Ascending aorta (tissue), 2 donors: ENCODE results near the gene MEGF11. TPM values are rescaled to one million over a fixed set of nuclear protein-coding genes. Genes with fewer than 3 reads are reported as not detected.

Experiments used
- DNase-seq, 2 donors: peaks; one replicate each; pipeline ENCODE4 v3.0.0-alpha.2; 2019; ENCODE audit warnings: low spot score in 2 of 2
- H3K27ac ChIP-seq, 2 donors: fragments of 200-600 bp; sonication (generic); one replicate each; pipeline ENCODE4 v1.5.1; 2016 to 2017; ENCODE audit warnings: mild to moderate bottlenecking in 1 of 2
- H3K27me3 ChIP-seq: fragments of 200-600 bp; sonication (generic); one replicate; pipeline ENCODE4 v1.5.1; 2017
- H3K36me3 ChIP-seq, 2 donors: fragments of 200-600 bp; sonication (generic); one replicate each; pipeline ENCODE4 v1.5.1; 2016
- H3K4me1 ChIP-seq, 2 donors: fragments of 200-600 bp; sonication (generic); one replicate each; pipeline ENCODE4 v1.5.1; 2016 to 2017; ENCODE audit warnings: mild to moderate bottlenecking in 1 of 2
- H3K4me3 ChIP-seq, 2 donors: fragments of 200-600 bp; sonication (generic); one replicate each; pipeline ENCODE4 v1.5.1; 2016 to 2017; ENCODE audit warnings: mild to moderate bottlenecking in 1 of 2
- H3K9me3 ChIP-seq, 2 donors: fragments of 200-600 bp; sonication (generic); one replicate each; pipeline ENCODE4 v1.5.1; 2016
- intact Hi-C: fragments of 100-400 bp; cut with DNase I; formaldehyde crosslinking; loops from one replicate; pipeline ENCODE4 v1.15.1; 2023
- total RNA-seq: library from RNA; depleted of rRNA; stranded (reverse); fragments of >200 nt; gene quantifications from one replicate; pipeline ENCODE4 v1.1.0, GENCODE V29; 2016
- TF ChIP-seq, protein P1 (sequence below), 3 experiments: fragments of 200-600 bp in 2 of 3; fragments of 450-650 bp in 1 of 3; sonication (generic) in 2 of 3; IDR thresholded peaks; one replicate each; pipeline ENCODE4 v1.5.1; 2016 to 2019; ENCODE audit warnings: antibody characterized with exemption in 3 of 3, mild to moderate bottlenecking in 1 of 3, moderate library complexity in 1 of 3

Gene MEGF11
- total RNA-seq, 1 donor from 2014 or later = not detected

DNA sequence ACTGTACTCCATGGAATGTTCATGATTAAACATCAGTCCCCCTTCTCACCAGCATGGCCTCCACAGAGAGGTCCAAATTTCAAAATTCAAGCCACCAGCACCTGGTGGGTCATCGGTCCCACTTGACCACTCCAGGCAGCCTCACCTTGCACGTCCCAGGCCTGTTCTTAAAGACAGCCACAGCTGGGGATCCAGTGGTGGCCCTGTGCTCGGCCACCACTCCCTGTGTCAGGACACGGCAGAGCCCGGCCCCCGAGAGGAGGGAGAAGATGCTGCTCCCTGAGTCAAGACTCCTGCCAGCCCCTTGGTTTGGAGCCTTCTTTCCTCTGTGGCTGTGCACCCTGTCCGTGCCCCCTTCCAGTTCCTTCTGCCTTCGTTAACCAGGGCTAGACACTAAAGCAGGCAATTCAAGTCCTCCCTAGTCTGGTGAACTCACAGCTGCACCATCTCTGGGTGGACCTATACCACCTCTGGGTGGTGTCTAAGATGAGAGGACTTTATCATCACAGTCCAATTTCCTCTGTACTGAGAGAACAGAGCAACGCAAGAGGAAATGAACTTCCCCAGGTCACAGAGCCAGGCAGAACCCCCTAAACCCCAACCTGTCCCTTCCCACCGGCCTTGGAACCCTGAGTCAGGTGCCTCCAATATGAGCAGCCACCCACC, 97.1 kb downstream of the MEGF11 start:
- no peaks in the 10 kb centered on the region for H3K4me1 ChIP-seq
- H3K27me3 ChIP-seq = no peaks in the 10 kb centered on the region
- TF ChIP-seq, protein P1, sequence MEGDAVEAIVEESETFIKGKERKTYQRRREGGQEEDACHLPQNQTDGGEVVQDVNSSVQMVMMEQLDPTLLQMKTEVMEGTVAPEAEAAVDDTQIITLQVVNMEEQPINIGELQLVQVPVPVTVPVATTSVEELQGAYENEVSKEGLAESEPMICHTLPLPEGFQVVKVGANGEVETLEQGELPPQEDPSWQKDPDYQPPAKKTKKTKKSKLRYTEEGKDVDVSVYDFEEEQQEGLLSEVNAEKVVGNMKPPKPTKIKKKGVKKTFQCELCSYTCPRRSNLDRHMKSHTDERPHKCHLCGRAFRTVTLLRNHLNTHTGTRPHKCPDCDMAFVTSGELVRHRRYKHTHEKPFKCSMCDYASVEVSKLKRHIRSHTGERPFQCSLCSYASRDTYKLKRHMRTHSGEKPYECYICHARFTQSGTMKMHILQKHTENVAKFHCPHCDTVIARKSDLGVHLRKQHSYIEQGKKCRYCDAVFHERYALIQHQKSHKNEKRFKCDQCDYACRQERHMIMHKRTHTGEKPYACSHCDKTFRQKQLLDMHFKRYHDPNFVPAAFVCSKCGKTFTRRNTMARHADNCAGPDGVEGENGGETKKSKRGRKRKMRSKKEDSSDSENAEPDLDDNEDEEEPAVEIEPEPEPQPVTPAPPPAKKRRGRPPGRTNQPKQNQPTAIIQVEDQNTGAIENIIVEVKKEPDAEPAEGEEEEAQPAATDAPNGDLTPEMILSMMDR (IDR thresholded peaks at IDR 0.05) = no peak
- DNase-seq = no peak
- intact Hi-C loops = no loop called here
- H3K9me3 ChIP-seq = no peaks in the 10 kb centered on the region
- H3K4me3 ChIP-seq = no peak overlapping the region
- no peaks in the 10 kb centered on the region for H3K36me3 ChIP-seq
- no peak overlapping the region for H3K27ac ChIP-seq

- no peak overlapping the region for H3K27ac ChIP-seq
- H3K36me3 ChIP-seq = no peaks in the 10 kb centered on the region
- H3K4me1 ChIP-seq = no peaks in the 10 kb centered on the region
- intact Hi-C loops = no loop called here
- H3K9me3 ChIP-seq = no peaks in the 10 kb centered on the region
- DNase-seq = no peak
- TF ChIP-seq, protein P1 (IDR thresholded peaks at IDR 0.05) = no peak
- H3K4me3 ChIP-seq = no peak overlapping the region
- H3K27me3 ChIP-seq = no peaks in the 10 kb centered on the region
These were observed 98.5 kb downstream of the MEGF11 start for GRCh38 chr15:66155065-66155464.

DNA sequence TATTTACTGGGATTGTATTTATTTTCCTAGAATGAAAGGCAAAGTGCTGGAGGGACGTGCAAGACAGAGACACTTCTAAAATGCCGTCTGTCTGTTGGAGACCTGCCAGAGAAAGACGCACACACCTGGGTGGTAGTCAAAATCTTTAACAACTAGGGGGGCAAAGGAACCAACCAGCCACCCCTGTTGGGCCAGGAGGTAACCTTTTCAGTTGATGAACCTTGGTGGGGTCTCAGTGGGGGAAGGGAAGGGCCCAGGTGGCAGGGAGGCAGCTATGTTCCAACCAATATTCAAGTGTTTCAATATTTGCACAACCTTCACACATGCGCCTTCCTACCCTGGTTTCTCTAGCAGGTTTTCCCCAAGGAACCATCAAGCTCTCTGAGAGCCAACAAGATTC, 99.0 kb downstream of the MEGF11 start:
- no peaks in the 10 kb centered on the region for H3K36me3 ChIP-seq
- H3K27ac ChIP-seq = no peak overlapping the region
- TF ChIP-seq, protein P1 (IDR thresholded peaks at IDR 0.05) = no peak
- intact Hi-C loops = no loop called here
- H3K27me3 ChIP-seq = no peaks in the 10 kb centered on the region
- no peak for DNase-seq
- no peak overlapping the region for H3K4me3 ChIP-seq
- no peaks in the 10 kb centered on the region for H3K9me3 ChIP-seq
- no peaks in the 10 kb centered on the region for H3K4me1 ChIP-seq

DNA sequence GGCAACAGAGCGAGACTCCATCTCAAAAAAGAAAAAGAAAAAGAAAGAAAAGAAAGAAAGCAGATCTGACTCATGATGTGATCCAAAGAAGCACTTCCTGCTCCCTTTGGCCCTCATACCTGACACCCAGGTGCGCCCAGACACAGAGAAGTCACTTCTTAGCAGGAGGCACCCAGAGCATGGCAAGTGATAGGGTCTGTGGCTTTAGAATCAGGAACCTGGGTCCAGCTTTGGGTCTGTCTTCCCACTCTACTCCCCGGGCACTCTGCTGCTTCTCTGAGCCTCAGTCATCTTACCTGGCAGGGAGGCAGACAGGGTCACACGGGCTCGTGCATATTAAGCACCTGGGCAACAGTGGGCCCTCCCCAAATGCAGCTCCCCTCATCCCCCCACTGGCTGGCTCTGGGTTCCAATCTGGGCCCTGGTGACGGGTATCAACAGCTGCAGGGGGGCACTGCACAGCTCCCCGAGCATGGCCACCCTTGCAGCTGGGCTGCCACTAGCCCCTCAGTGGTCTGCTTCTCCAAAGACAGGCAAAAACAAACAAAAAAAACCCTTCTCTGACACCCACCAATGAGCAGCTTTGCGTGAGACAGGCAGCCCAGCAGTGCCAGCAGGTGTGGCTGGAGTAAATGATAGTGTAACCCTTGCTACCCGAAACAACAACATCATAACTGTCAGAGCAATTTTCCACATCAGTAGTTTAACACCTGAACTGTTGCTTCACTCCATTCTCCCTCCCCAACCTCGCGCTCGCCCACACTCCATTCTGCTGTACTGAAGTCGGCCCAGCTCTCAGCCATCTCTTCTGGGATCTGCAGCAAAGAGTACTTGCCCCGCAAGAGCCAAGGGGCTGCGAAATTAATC, 99.8 kb downstream of the MEGF11 start:
- Histone ChIP-seq H3K4me3 (no peak overlapping the region), H3K36me3 (no peaks in the 10 kb centered on the region), H3K27me3 (no peaks in the 10 kb centered on the region), H3K4me1 (no peaks in the 10 kb centered on the region), H3K27ac (no peak overlapping the region), H3K9me3 (no peaks in the 10 kb centered on the region)
- TF ChIP-seq, protein P1 (IDR thresholded peaks at IDR 0.05) = no peak
- DNase-seq = no peak
- intact Hi-C loops = no loop called here

- no peak overlapping the region for H3K27ac ChIP-seq
- H3K9me3 ChIP-seq = no peaks in the 10 kb centered on the region
- intact Hi-C loops = no loop called here
- no peaks in the 10 kb centered on the region for H3K4me1 ChIP-seq
- H3K27me3 ChIP-seq = no peaks in the 10 kb centered on the region
- no peaks in the 10 kb centered on the region for H3K36me3 ChIP-seq
- no peak for DNase-seq
- no peak overlapping the region for H3K4me3 ChIP-seq
- TF ChIP-seq, protein P1 (IDR thresholded peaks at IDR 0.05) = no peak
These were observed 100.9 kb downstream of the MEGF11 start for GRCh38 chr15:66152650-66153049.
